HepG2 (cell line): ENCODE measurements around the gene USP27X. TPM values are rescaled to one million over a fixed set of nuclear protein-coding genes. Genes with fewer than 3 reads are reported as not detected.

ENCODE experiments used
- ATAC-seq: fragments of 200-7000 bp; cut with Tn5 transposase; 3 replicates; pipeline ENCODE4 v1.9.1; 2020; ENCODE audit warnings: mild to moderate bottlenecking, moderate library complexity
- BruUV-seq: library from RNA; stranded (reverse); fragments of 400-500 nt; replicated peaks from 2 replicates; lab custom pipeline; 2021; lab: Mats Ljungman, UMichigan
- CTCF ChIA-PET: fragments of 300-600 bp; formaldehyde crosslinking; extraction: SDS; loops from one replicate; lab custom pipeline; 2021; ENCODE audit warnings: low total read pairs, inconsistent platforms, low intra/inter-chr PET ratio; lab: Yijun Ruan, JAX
- POLR2A ChIA-PET: fragments of 350-600 bp; sonication (Branson Sonifier 250); formaldehyde crosslinking; loops from one replicate; lab custom pipeline; 2020; ENCODE audit warnings: antibody characterized with exemption, inconsistent platforms; lab: Yijun Ruan, JAX
- DNase-seq: peaks from one replicate; pipeline ENCODE4 v3.0.0-alpha.2; 2015; ENCODE audit warnings: low spot score
- FAIRE-seq: peaks from 3 replicates; lab custom pipeline; 2011; peaks lifted over from hg19 to GRCh38; lab: Jason Lieb, UNC
- H2AFZ ChIP-seq: one replicate; pipeline ENCODE4 v1.6.1; 2011; ENCODE audit warnings: low read length, inconsistent platforms
- H3K27ac ChIP-seq: fragments of 300-600 bp; 3 replicates; pipeline ENCODE4 v1.8.0; 2011; ENCODE audit warnings: mixed run types, mild to moderate bottlenecking, mixed read lengths, low read length, inconsistent platforms; ENCODE audit not compliant: insufficient read depth; ENCODE audit errors: extremely low read length
- H3K27me3 ChIP-seq, 2 experiments: fragments of 200-600 bp in 1 of 2; 2 replicates in 1 of 2; 3 replicates in 1 of 2; pipeline versions ENCODE4 v1.6.0 to v1.8.0; 2011; ENCODE audit warnings: low read length in 2 of 2, mild to moderate bottlenecking in 2 of 2, moderate library complexity in 2 of 2, inconsistent platforms in 1 of 2; ENCODE audit not compliant: insufficient read depth in 2 of 2, control insufficient read depth in 1 of 2
- H3K36me3 ChIP-seq, 2 experiments: fragments of 200-600 bp in 1 of 2; replicated peaks in 1 of 2; 2 replicates in 1 of 2; 3 replicates in 1 of 2; pipeline versions ENCODE4 v1.5.1 to v1.8.0; 2011; ENCODE audit warnings: low read length in 2 of 2, inconsistent platforms in 1 of 2; ENCODE audit not compliant: insufficient read depth in 2 of 2, control insufficient read depth in 1 of 2
- H3K4me1 ChIP-seq: 2 replicates; pipeline ENCODE4 v1.5.1; 2012; ENCODE audit warnings: low read length, inconsistent platforms; ENCODE audit not compliant: insufficient read depth
- H3K4me2 ChIP-seq: 2 replicates; pipeline ENCODE4 v1.6.0; 2011; ENCODE audit warnings: low read depth, low read length, inconsistent platforms
- H3K4me3 ChIP-seq, 3 experiments: fragments of 200-600 bp in 1 of 3; sonication (generic), shearing (Covaris generic) in 1 of 3; replicated peaks in 1 of 3; 2 replicates each; pipeline ENCODE4 v1.5.1; 2011 to 2016; ENCODE audit warnings: low read length in 3 of 3, inconsistent platforms in 2 of 3, low read depth in 2 of 3, mild to moderate bottlenecking in 2 of 3, control low read depth in 1 of 3, mixed read lengths in 1 of 3; ENCODE audit not compliant: insufficient read depth in 1 of 3
- H3K79me2 ChIP-seq: one replicate; pipeline ENCODE4 v1.6.1; 2011; ENCODE audit warnings: low read length, inconsistent platforms; ENCODE audit not compliant: insufficient read depth
- H3K9ac ChIP-seq: 2 replicates; pipeline ENCODE4 v1.6.0; 2011; ENCODE audit warnings: mild to moderate bottlenecking, low read depth, low read length, inconsistent platforms; ENCODE audit not compliant: insufficient read depth
- H3K9me3 ChIP-seq: 2 replicates; pipeline ENCODE4 v1.5.1; 2012; ENCODE audit warnings: mild to moderate bottlenecking, low read length
- H4K20me1 ChIP-seq: 2 replicates; pipeline ENCODE4 v1.6.0; 2011; ENCODE audit warnings: inconsistent platforms, mild to moderate bottlenecking, low read length, moderate library complexity; ENCODE audit not compliant: insufficient read depth
- ARID5B ChIP-seq: IDR thresholded peaks from 2 replicates; pipeline ENCODE4 v1.4.0; 2020; ENCODE audit warnings: mild to moderate bottlenecking, missing genetic modification reagents
- EP300 ChIP-seq, 3 experiments: sonication (generic) in 1 of 3; formaldehyde crosslinking in 1 of 3; IDR thresholded peaks; 2 replicates each; pipeline versions ENCODE4 v1.5.1 to v1.6.1; 2011 to 2020; ENCODE audit warnings: low read depth in 2 of 3, low read length in 2 of 3, borderline replicate concordance in 1 of 3, improper control_type of control experiment in 1 of 3, mild to moderate bottlenecking in 1 of 3, missing genetic modification reagents in 1 of 3, moderate library complexity in 1 of 3
- FOSL2 ChIP-seq: sonication (generic); formaldehyde crosslinking; IDR thresholded peaks from 2 replicates; pipeline ENCODE4 v1.4.0; 2020; ENCODE audit warnings: missing genetic modification reagents
- FOXP1 ChIP-seq, 2 experiments: fragments of 450-650 bp in 1 of 2; IDR thresholded peaks; 2 replicates each; pipeline ENCODE4 v1.6.1; 2017 to 2018; ENCODE audit warnings: antibody characterized with exemption in 1 of 2
- FOXP4 ChIP-seq: sonication (generic); formaldehyde crosslinking; IDR thresholded peaks from 2 replicates; pipeline ENCODE4 v1.4.0; 2020; ENCODE audit warnings: missing genetic modification reagents
- HNF1B ChIP-seq: sonication (generic); formaldehyde crosslinking; IDR thresholded peaks from 2 replicates; pipeline ENCODE4 v1.5.1; 2020; ENCODE audit warnings: mild to moderate bottlenecking, moderate library complexity, missing genetic modification reagents
- KMT2A ChIP-seq: sonication (generic); formaldehyde crosslinking; IDR thresholded peaks from 2 replicates; pipeline ENCODE4 v1.4.0; 2020; ENCODE audit warnings: missing genetic modification reagents
- MEF2D ChIP-seq: sonication (generic); formaldehyde crosslinking; IDR thresholded peaks from 2 replicates; pipeline ENCODE4 v1.5.1; 2020; ENCODE audit warnings: mild to moderate bottlenecking, missing genetic modification reagents
- MXI1 ChIP-seq: IDR thresholded peaks from 3 replicates; pipeline ENCODE4 v1.6.1; 2012; ENCODE audit warnings: low read depth, low read length, inconsistent platforms, borderline replicate concordance
- RFX3 ChIP-seq: IDR thresholded peaks from 2 replicates; pipeline ENCODE4 v1.6.1; 2016; ENCODE audit warnings: missing biosample characterization, missing genetic modification reagents
- ZBTB25 ChIP-seq: IDR thresholded peaks from 2 replicates; pipeline ENCODE4 v1.6.1; 2018; ENCODE audit warnings: missing genetic modification reagents
- ZNF292 ChIP-seq: sonication (generic); formaldehyde crosslinking; IDR thresholded peaks from 2 replicates; pipeline ENCODE4 v1.8.1; 2022; ENCODE audit warnings: mild to moderate bottlenecking, low read depth, missing genetic modification reagents, borderline replicate concordance
- ZNF468 ChIP-seq: sonication (generic); formaldehyde crosslinking; IDR thresholded peaks from 2 replicates; pipeline ENCODE4 v1.8.0; 2022; ENCODE audit warnings: mild to moderate bottlenecking, moderate library complexity, missing genetic modification reagents
- WGBS: methylation state at CpG from one replicate; pipeline ENCODE4 v1.1.6; 2017; ENCODE audit warnings: low lambda C conversion rate; 5-methylcytosine and 5-hydroxymethylcytosine counted together
- in situ Hi-C: cut with HindIII; loops from 2 replicates; pipeline ENCODE4 v1.10.0; 2017; ENCODE audit warnings: low pct_unique_long_range_greater_than_20kb; ENCODE audit not compliant: extremely low pct_ligation_motif_present
- intact Hi-C: fragments of 100-400 bp; cut with micrococcal nuclease; formaldehyde crosslinking; loops from one replicate; pipeline ENCODE4 v1.10.0; 2022; ENCODE audit not compliant: unreplicated experiment
- polyA plus RNA-seq, 8 experiments: library from polyadenylated mRNA; depleted of rRNA in 3 of 8; stranded (reverse) in 7 of 8; unstranded in 1 of 8; fragments of >200 nt; fragmentation: Illumina TruSeq in 4 of 8; extraction: Trizol in 4 of 8; gene quantifications; 2 replicates each; pipeline versions ENCODE4 v1.2.1 to v1.2.3, GENCODE V29; 2011 to 2016; ENCODE audit warnings: low read depth in 4 of 8, missing spikeins in 1 of 8, mixed read lengths in 1 of 8; ENCODE audit not compliant: insufficient read depth in 1 of 8
- total RNA-seq, 5 experiments: library from RNA; depleted of rRNA; stranded (reverse); fragments of >200 nt; fragmentation: Illumina TruSeq; extraction: Trizol; gene quantifications; 2 replicates each; pipeline ENCODE4 v1.2.3, GENCODE V29; 2016; ENCODE audit warnings: low read depth in 1 of 5

Gene USP27X
- total and polyA plus RNA-seq, 2 of the 13 experiments (the other 11 are each of a cell fraction or from before 2014, with no cell fraction given), result 7.2 to 9.7 TPM

- no peaks in the 10 kb centered on the region for H3K9me3 ChIP-seq
- no TSS peak for BruUV-seq
- ChIA-PET POLR2A (interaction anchor here (1.0 to 4.6 kb wide), 2 partner anchors 28 to 37 kb away, joined by 3 to 91 read pairs; partner anchors contain the start of gene USP27X), CTCF (interaction anchor here (0.7 to 4.2 kb wide), 5 partner anchors 36 to 79 kb away, joined by 3 to 40 read pairs (median 7); no protein-coding TSS in a partner anchor)
- WGBS, result no CpG with 5 or more reads among the region's 3 CpGs
- H3K79me2 ChIP-seq, result no peaks in the 10 kb centered on the region
- H2AFZ ChIP-seq, result no peak overlapping the region
- peaks cover 54% of the 10 kb centered on the region for H3K4me1 ChIP-seq
- DNase-seq (peak; percentile 83), FAIRE-seq (peak; percentile 53), ATAC-seq (peak; percentile 82)
- intact Hi-C loops (loop anchor here (1.0 kb wide), 2 partner anchors 37 to 72 kb away; no protein-coding TSS in a partner anchor), in situ Hi-C loops (loop anchor here (5.0 kb wide), 2 partner anchors 37 to 72 kb away; partner anchors contain the start of gene USP27X)
- H3K9ac ChIP-seq, result peak overlapping the region; percentile 47
- no peaks in the 10 kb centered on the region for H4K20me1 ChIP-seq
- H3K4me3 ChIP-seq, result no peak overlapping the region
- H3K27me3 ChIP-seq, result no peaks in the 10 kb centered on the region
- no peaks in the 10 kb centered on the region for H3K36me3 ChIP-seq
- peak overlapping the region; percentile 93 for H3K27ac ChIP-seq
- H3K4me2 ChIP-seq, result peak overlapping the region; percentile 52
- TF ChIP-seq FOXP1 (IDR thresholded peaks at IDR 0.05) (no peak), FOXP1 (CRISPR knock-in tag; IDR thresholded peaks at IDR 0.05) (0 out of 2 replicates have a peak, but pooled peaks have one; percentile 19), MEF2D (CRISPR knock-in tag) (peak; percentile 28; the same call in 1 of the 2 replicates), FOXP4 (CRISPR knock-in tag) (peak; percentile 49), KMT2A (CRISPR knock-in tag) (no peak), FOSL2 (CRISPR knock-in tag) (peak; percentile 34; the same call in 1 of the 2 replicates), ZBTB25 (no peak), RFX3 (peak; percentile 84), ARID5B (0 out of 2 replicates have a peak, but pooled peaks have one; percentile 18), ZNF292 (peak; percentile 32; the same call in 1 of the 2 replicates), HNF1B (CRISPR knock-in tag) (peak; percentile 31; the same call in 1 of the 2 replicates), EP300 (IDR thresholded peaks at IDR 0.05; ENCODE audit: low read depth in 2 of 2, low read length in 2 of 2) (peak in 1 of 2 experiments; percentile 14; a peak in 1 of 4 replicates), EP300 (CRISPR knock-in tag; IDR thresholded peaks at IDR 0.05; ENCODE audit: borderline replicate concordance) (no peak), MXI1 (peak; percentile 80; the same call in 1 of the 3 replicates), ZNF468 (CRISPR knock-in tag) (no peak)
Observed at GRCh38 chrX:49840679-49841078, 38.6 kb upstream of the USP27X start.
